Lower leg skin (tissue), 4 donors: ENCODE measurements around the gene AKAP6. TPM values are rescaled to one million over a fixed set of nuclear protein-coding genes. Genes with fewer than 3 reads are reported as not detected.
A peak's percentile ranks its signal among the peaks of the same experiment; 100 is the strongest.

ENCODE experiments used
- DNase-seq, 2 donors: peaks; one replicate each; pipeline ENCODE4 v3.0.0-alpha.2; 2019; ENCODE audit warnings: low spot score in 2 of 2
- H3K4me3 ChIP-seq: fragments of 200-600 bp; sonication (generic); 2 replicates; pipeline ENCODE4 v1.5.1; 2017; ENCODE audit warnings: mild to moderate bottlenecking, low read depth; ENCODE audit not compliant: poor library complexity, severe bottlenecking
- CTCF ChIP-seq, 3 donors: fragments of 450-650 bp; IDR thresholded peaks; one replicate each; pipeline ENCODE4 v1.5.1; 2016; ENCODE audit warnings: antibody characterized with exemption in 3 of 3, mild to moderate bottlenecking in 3 of 3, moderate library complexity in 2 of 3
- POLR2A ChIP-seq, 2 donors: fragments of 450-650 bp; IDR thresholded peaks; one replicate each; pipeline ENCODE4 v1.6.1; 2016 to 2017; ENCODE audit warnings: antibody characterized with exemption in 2 of 2, mild to moderate bottlenecking in 1 of 2, moderate library complexity in 1 of 2
- WGBS, 2 donors: methylation state at CpG; one replicate each; pipeline ENCODE4 v1.1.5; 2018; 5-methylcytosine and 5-hydroxymethylcytosine counted together
- intact Hi-C: fragments of 100-400 bp; cut with DNase I; formaldehyde crosslinking; loops from one replicate; pipeline ENCODE4 v1.15.0; 2023; ENCODE audit warnings: low total_unique reads
- total RNA-seq, 4 donors: library from RNA; depleted of rRNA; stranded (reverse); fragments of >200 nt; gene quantifications; one replicate each; pipeline ENCODE4 v1.1.0, GENCODE V29; 2016

AKAP6 gene
- total RNA-seq, 4 donors from 2014 or later: 2.3 to 13.3 (median 3.6) TPM

- TF ChIP-seq POLR2A (IDR thresholded peaks at IDR 0.05) (no peak), CTCF (IDR thresholded peaks at IDR 0.05) (no peak)
- 95 to 97% methylated on average over 2 of the region's 2 CpGs for WGBS, 2 donors
- no peak overlapping the region for H3K4me3 ChIP-seq
- DNase-seq: no peak
- intact Hi-C loops: no loop called here
Observed at GRCh38 chr14:32701475-32701874, 372.4 kb downstream of the AKAP6 start.

- intact Hi-C loops: no loop called here
- no peak for DNase-seq
- no peak for TF ChIP-seq POLR2A (IDR thresholded peaks at IDR 0.05)
- no peak for TF ChIP-seq CTCF (IDR thresholded peaks at IDR 0.05)
- H3K4me3 ChIP-seq: no peak overlapping the region
Observed at GRCh38 chr14:32702088-32702487, 373.0 kb downstream of the AKAP6 start.

GRCh38 chr14:32702562-32702961 lies 373.5 kb downstream of the AKAP6 start:
- H3K4me3 ChIP-seq: no peak overlapping the region
- peak; percentile 31 to 85 for DNase-seq
- 14 to 21% methylated on average over 8 of the region's 8 CpGs for WGBS, 2 donors
- TF ChIP-seq CTCF (IDR thresholded peaks at IDR 0.05) (no peak), POLR2A (IDR thresholded peaks at IDR 0.05) (no peak)
- intact Hi-C loops: no loop called here

- TF ChIP-seq POLR2A (IDR thresholded peaks at IDR 0.05): no peak
- no peak for TF ChIP-seq CTCF (IDR thresholded peaks at IDR 0.05)
- DNase-seq: peak in 1 of 2 donors; percentile 21
- H3K4me3 ChIP-seq: no peak overlapping the region
- intact Hi-C loops: no loop called here
- whole genome bisulfite sequencing, 2 donors: 7 to 17% methylated on average over 4 of the region's 4 CpGs
Observed at GRCh38 chr14:32703183-32703621, 374.1 kb downstream of the AKAP6 start.

- 63 to 69% methylated on average over 1 of the region's 1 CpG for WGBS, 2 donors
- TF ChIP-seq CTCF (IDR thresholded peaks at IDR 0.05): no peak
- TF ChIP-seq POLR2A (IDR thresholded peaks at IDR 0.05): no peak
- DNase-seq: no peak
- H3K4me3 ChIP-seq: no peak overlapping the region
- intact Hi-C loops: no loop called here
Observed at GRCh38 chr14:32706721-32707519, 377.8 kb downstream of the AKAP6 start.
